Measurements from ENCODE around the gene ZCCHC4.

The ZCCHC4 gene

DNA sequence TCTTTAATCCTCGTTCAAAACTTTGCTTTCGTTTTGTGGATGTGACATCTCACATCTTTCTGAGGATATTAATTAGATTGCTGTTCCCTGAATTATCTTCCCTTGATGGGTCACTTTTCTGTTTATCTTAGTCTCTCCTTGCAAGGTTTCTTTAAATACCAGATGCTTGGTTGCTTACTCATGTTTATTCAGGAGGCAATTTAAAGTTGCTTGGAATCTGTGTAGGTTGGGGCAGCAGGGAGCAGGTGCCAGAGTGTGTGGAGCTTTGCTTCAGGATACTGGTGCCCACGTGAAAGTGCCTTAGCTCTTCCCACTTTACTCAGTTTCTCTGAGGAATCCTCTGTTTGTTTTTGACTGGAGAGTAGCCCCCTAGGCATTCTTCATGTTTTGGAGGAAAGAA is 88.5 kb downstream of the ZCCHC4 start:
- Histone ChIP-seq H3K27ac (ENCODE audit: low read depth, low read length) (no peak overlapping the region), H3K9me3 (ENCODE audit: control insufficient read depth, insufficient read depth, low read length) (peaks cover 4% of the 10 kb centered on the region; the same call in 1 of the 2 replicates), H3K36me3 (ENCODE audit: control insufficient read depth, low read length) (peaks cover 83% of the 10 kb centered on the region), H3K4me2 (ENCODE audit: low read length) (no peak overlapping the region), H3K27me3 (ENCODE audit: control insufficient read depth, low read length) (no peaks in the 10 kb centered on the region), H3K4me1 (ENCODE audit: control insufficient read depth, low read length) (no peaks in the 10 kb centered on the region), H3F3A (ENCODE audit: control insufficient read depth, insufficient read depth) (no peaks in the 10 kb centered on the region), H3K4me3 (ENCODE audit: low read length) (no peak overlapping the region), H3K79me2 (ENCODE audit: control insufficient read depth, low read length) (no peaks in the 10 kb centered on the region), H4K20me1 (ENCODE audit: control insufficient read depth, insufficient read depth, low read depth, low read length) (no peaks in the 10 kb centered on the region), H3K9me2 (replicated peaks; ENCODE audit: control insufficient read depth, low read length) (no peaks in the 10 kb centered on the region)
- no peak for TF ChIP-seq CTCF (IDR thresholded peaks at IDR 0.05; ENCODE audit: low read depth, low read length, poor library complexity, severe bottlenecking)
- no peak for TF ChIP-seq EZH2phosphoT487 (IDR thresholded peaks at IDR 0.05; ENCODE audit: borderline replicate concordance, low read length)

- no peaks in the 10 kb centered on the region for H4K20me1 ChIP-seq (ENCODE audit: control insufficient read depth, insufficient read depth, low read depth, low read length)
- no peak overlapping the region for H3K4me2 ChIP-seq (ENCODE audit: low read length)
- H3K9me2 ChIP-seq (replicated peaks; ENCODE audit: control insufficient read depth, low read length): no peaks in the 10 kb centered on the region
- H3K27ac ChIP-seq (ENCODE audit: low read depth, low read length): no peak overlapping the region
- H3K36me3 ChIP-seq (ENCODE audit: control insufficient read depth, low read length): peaks cover 82% of the 10 kb centered on the region
- H3K9me3 ChIP-seq (ENCODE audit: control insufficient read depth, insufficient read depth, low read length): no peaks in the 10 kb centered on the region
- H3K4me1 ChIP-seq (ENCODE audit: control insufficient read depth, low read length): no peaks in the 10 kb centered on the region
- TF ChIP-seq CTCF (IDR thresholded peaks at IDR 0.05; ENCODE audit: low read depth, low read length, poor library complexity, severe bottlenecking): no peak
- no peaks in the 10 kb centered on the region for H3K79me2 ChIP-seq (ENCODE audit: control insufficient read depth, low read length)
- H3F3A ChIP-seq (ENCODE audit: control insufficient read depth, insufficient read depth): no peaks in the 10 kb centered on the region
- no peak overlapping the region for H3K4me3 ChIP-seq (ENCODE audit: low read length)
- H3K27me3 ChIP-seq (ENCODE audit: control insufficient read depth, low read length): no peaks in the 10 kb centered on the region
Measured at GRCh38 chr4:25402521-25402920, 89.9 kb downstream of the ZCCHC4 start.

GRCh38 chr4:25403699-25404098 is 91.1 kb downstream of the ZCCHC4 start:
- TF ChIP-seq CTCF (IDR thresholded peaks at IDR 0.05; ENCODE audit: low read depth, low read length, poor library complexity, severe bottlenecking) (no peak), EZH2phosphoT487 (IDR thresholded peaks at IDR 0.05; ENCODE audit: borderline replicate concordance, low read length) (no peak)
- peaks cover 81% of the 10 kb centered on the region for H3K36me3 ChIP-seq (ENCODE audit: control insufficient read depth, low read length)
- H3K27me3 ChIP-seq (ENCODE audit: control insufficient read depth, low read length): no peaks in the 10 kb centered on the region

DNA sequence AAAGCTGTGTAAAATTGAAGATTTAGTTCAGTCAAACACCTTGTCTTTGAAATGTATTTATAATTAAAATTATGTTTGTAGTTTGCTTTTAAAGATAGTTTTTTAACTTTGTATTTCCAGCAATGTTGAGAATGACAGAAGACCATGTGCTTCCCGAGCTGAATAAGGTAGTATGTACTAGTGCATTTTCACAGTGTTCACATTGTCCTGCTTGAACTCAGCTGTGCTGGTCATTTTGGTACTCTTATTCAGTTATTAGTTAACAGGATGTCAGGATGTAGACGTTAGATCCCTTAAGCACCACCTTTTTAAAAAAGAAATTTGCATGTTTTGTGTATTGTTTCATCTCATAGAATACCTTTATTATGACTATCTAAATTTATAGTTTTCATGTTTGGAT is 92.9 kb downstream of the ZCCHC4 start:
- Histone ChIP-seq H3K4me3 (ENCODE audit: low read length) (no peak overlapping the region), H3K9me3 (ENCODE audit: control insufficient read depth, insufficient read depth, low read length) (no peaks in the 10 kb centered on the region), H3K9me2 (replicated peaks; ENCODE audit: control insufficient read depth, low read length) (no peaks in the 10 kb centered on the region), H3K79me2 (ENCODE audit: control insufficient read depth, low read length) (no peaks in the 10 kb centered on the region), H3K27ac (ENCODE audit: low read depth, low read length) (no peak overlapping the region), H3K27me3 (ENCODE audit: control insufficient read depth, low read length) (no peaks in the 10 kb centered on the region), H3K36me3 (ENCODE audit: control insufficient read depth, low read length) (peaks cover 86% of the 10 kb centered on the region), H3K4me2 (ENCODE audit: low read length) (no peak overlapping the region), H3K4me1 (ENCODE audit: control insufficient read depth, low read length) (no peaks in the 10 kb centered on the region), H3F3A (ENCODE audit: control insufficient read depth, insufficient read depth) (no peaks in the 10 kb centered on the region), H4K20me1 (ENCODE audit: control insufficient read depth, insufficient read depth, low read depth, low read length) (no peaks in the 10 kb centered on the region)
- no peak for TF ChIP-seq EZH2phosphoT487 (IDR thresholded peaks at IDR 0.05; ENCODE audit: borderline replicate concordance, low read length)
- TF ChIP-seq CTCF (IDR thresholded peaks at IDR 0.05; ENCODE audit: low read depth, low read length, poor library complexity, severe bottlenecking): no peak

More at GRCh38 chr4:25403699-25404098, 91.1 kb downstream of the ZCCHC4 start:
- Histone ChIP-seq H3K4me2 (ENCODE audit: low read length) (no peak overlapping the region), H3K79me2 (ENCODE audit: control insufficient read depth, low read length) (no peaks in the 10 kb centered on the region), H3K9me2 (replicated peaks; ENCODE audit: control insufficient read depth, low read length) (no peaks in the 10 kb centered on the region), H3K4me1 (ENCODE audit: control insufficient read depth, low read length) (no peaks in the 10 kb centered on the region), H3F3A (ENCODE audit: control insufficient read depth, insufficient read depth) (no peaks in the 10 kb centered on the region), H3K4me3 (ENCODE audit: low read length) (no peak overlapping the region), H3K9me3 (ENCODE audit: control insufficient read depth, insufficient read depth, low read length) (no peaks in the 10 kb centered on the region), H3K27ac (ENCODE audit: low read depth, low read length) (no peak overlapping the region), H4K20me1 (ENCODE audit: control insufficient read depth, insufficient read depth, low read depth, low read length) (no peaks in the 10 kb centered on the region)
